ENCODE data around the gene MAML3. TPM values are rescaled to one million over a fixed set of nuclear protein-coding genes. Genes with fewer than 3 reads are reported as not detected.

Gene MAML3
- total and polyA plus RNA-seq, 9 donors = 11.1 to 23.8 (median 14.9) TPM

GRCh38 chr4:139763205-139763604, 390.8 kb downstream of the MAML3 start:
- Histone ChIP-seq H3K4me1 (ENCODE audit: insufficient read depth) (peaks cover 8% of the 10 kb centered on the region), H3K36me3 (no peaks in the 10 kb centered on the region), H3K27me3 (no peaks in the 10 kb centered on the region), H3K4me3 (no peak overlapping the region), H3K9me3 (no peaks in the 10 kb centered on the region), H3K27ac (no peak overlapping the region)
- intact Hi-C loops (cut with DNase I) = no loop called here
- TF ChIP-seq POLR2A (IDR thresholded peaks at IDR 0.05) = no peak
- TF ChIP-seq EP300 (IDR thresholded peaks at IDR 0.05) = no peak
- DNase-seq = no peak
- WGBS, 3 donors = 51 to 68% (median 60%) methylated on average over 6 of the region's 6 CpGs

DNA sequence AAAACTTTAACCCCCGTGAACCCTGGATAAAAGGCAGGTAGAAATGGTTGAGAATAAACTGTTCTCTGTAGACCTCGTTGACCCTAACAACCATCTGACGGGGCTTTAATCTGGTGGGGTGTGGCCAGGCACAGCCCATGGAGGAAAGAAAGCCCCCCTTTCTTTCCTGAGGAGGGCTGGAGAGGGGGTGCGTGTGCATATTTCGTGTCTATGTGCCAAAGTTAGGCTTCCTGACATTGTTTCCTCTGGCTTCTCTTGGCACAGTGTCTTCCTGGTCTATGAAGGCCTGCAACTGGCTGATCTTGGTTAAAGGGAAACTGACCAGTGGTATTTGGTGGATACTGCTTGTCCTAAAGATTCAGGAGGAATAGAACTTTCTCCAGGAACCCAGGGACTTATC, 391.3 kb downstream of the MAML3 start:
- H3K4me3 ChIP-seq = no peak overlapping the region
- DNase-seq = no peak
- peaks cover 8% of the 10 kb centered on the region for H3K4me1 ChIP-seq (ENCODE audit: insufficient read depth)
- no peaks in the 10 kb centered on the region for H3K27me3 ChIP-seq
- 41 to 61% (median 61%) methylated on average over 5 of the region's 5 CpGs for WGBS, 3 donors
- no peaks in the 10 kb centered on the region for H3K36me3 ChIP-seq
- no peaks in the 10 kb centered on the region for H3K9me3 ChIP-seq
- intact Hi-C loops (cut with DNase I) = no loop called here
- no peak for TF ChIP-seq POLR2A (IDR thresholded peaks at IDR 0.05)
- no peak for TF ChIP-seq CTCF (IDR thresholded peaks at IDR 0.05)
- TF ChIP-seq EP300 (IDR thresholded peaks at IDR 0.05) = no peak
- H3K27ac ChIP-seq = no peak overlapping the region

DNA sequence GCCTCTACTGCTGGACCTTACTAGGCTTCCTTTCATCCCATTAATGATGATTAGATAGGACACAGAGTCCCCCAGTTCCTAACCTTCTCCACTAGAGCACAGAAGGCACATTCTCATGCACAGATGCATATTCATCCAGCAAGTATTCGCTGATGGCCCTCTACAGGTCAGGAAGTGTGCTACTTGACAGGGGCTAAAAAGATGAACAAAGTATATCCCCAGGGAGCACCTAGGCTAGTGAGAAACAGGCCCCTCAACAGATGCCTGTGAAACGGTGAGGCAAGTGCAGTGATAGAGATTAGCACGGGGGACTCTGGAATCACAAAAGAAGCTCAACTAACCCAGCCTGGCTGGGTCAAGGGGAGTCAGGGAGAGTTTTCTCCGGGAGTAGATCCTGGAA, 392.5 kb downstream of the MAML3 start:
- intact Hi-C loops (cut with DNase I) = no loop called here
- Histone ChIP-seq H3K36me3 (no peaks in the 10 kb centered on the region), H3K27ac (no peak overlapping the region), H3K4me1 (ENCODE audit: insufficient read depth) (peaks cover 8% of the 10 kb centered on the region), H3K4me3 (no peak overlapping the region), H3K9me3 (no peaks in the 10 kb centered on the region), H3K27me3 (no peaks in the 10 kb centered on the region)
- 53 to 61% (median 59%) methylated on average over 4 of the region's 4 CpGs for WGBS, 3 donors
- no peak for DNase-seq
- no peak for TF ChIP-seq POLR2A (IDR thresholded peaks at IDR 0.05)
- TF ChIP-seq EP300 (IDR thresholded peaks at IDR 0.05) = no peak
- TF ChIP-seq CTCF (IDR thresholded peaks at IDR 0.05) = no peak

DNA sequence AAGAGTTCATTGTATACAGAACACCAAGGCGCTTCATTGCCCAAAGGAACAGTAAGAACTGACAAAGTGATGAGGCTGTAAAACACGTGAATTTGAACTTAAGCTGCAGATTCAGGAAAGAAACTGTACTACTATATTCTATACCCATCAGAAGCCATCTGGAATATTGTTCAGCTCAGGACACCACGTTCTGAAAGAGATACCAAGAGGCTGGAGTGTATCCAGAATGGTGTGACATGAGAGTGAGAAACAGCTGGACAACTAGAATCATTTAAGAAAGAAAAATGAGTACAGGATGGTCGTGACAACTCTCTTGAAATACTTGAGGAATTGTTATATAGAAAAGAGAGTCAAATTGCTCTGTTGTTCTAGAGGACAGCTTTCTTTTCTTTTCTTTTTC, 393.4 kb downstream of the MAML3 start:
- H3K27ac ChIP-seq = no peak overlapping the region
- intact Hi-C loops (cut with DNase I) = no loop called here
- 66 to 76% (median 75%) methylated on average over 4 of the region's 4 CpGs for WGBS, 3 donors

More for the DNA sequence above, 393.4 kb downstream of the MAML3 start:
- Histone ChIP-seq H3K4me3 (no peak overlapping the region), H3K4me1 (ENCODE audit: insufficient read depth) (peaks cover 8% of the 10 kb centered on the region), H3K27me3 (no peaks in the 10 kb centered on the region), H3K9me3 (no peaks in the 10 kb centered on the region), H3K36me3 (no peaks in the 10 kb centered on the region)
- no peak for DNase-seq
- TF ChIP-seq POLR2A (IDR thresholded peaks at IDR 0.05) (no peak), EP300 (IDR thresholded peaks at IDR 0.05) (no peak), CTCF (IDR thresholded peaks at IDR 0.05) (no peak)
